ENCODE results near the gene PPM1E.

DNA sequence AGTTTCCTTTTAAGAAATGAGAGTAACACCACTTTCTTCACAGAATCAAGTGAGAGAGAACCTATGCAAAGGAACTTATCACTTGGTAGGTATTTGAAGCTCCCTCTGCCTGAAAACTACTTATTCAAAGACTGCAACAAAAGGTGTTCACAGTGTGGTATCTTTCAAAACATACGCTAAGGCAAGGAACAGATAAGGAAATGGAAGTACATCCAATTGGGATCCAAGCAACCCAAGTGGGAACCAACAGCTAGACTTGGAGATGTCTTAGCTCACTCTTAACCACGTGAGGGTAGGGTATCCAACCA is 431 bp upstream of the PPM1E start:
- TF ChIP-seq ZNF274 (IDR thresholded peaks at IDR 0.05; ENCODE audit: low read depth, low read length) (no peak), YY1 (IDR thresholded peaks at IDR 0.05; ENCODE audit: insufficient read depth, insufficient read length) (no peak)

All from NT2/D1 (cell line).